ENCODE data around the gene KCNQ1. TPM values are rescaled to one million over a fixed set of nuclear protein-coding genes. Genes with fewer than 3 reads are reported as not detected.

Gene KCNQ1
- total and polyA plus RNA-seq, 2 of the 13 experiments (the other 11 are each of a cell fraction or from before 2014, with no cell fraction given): 0.02 to 0.08 TPM

DNA sequence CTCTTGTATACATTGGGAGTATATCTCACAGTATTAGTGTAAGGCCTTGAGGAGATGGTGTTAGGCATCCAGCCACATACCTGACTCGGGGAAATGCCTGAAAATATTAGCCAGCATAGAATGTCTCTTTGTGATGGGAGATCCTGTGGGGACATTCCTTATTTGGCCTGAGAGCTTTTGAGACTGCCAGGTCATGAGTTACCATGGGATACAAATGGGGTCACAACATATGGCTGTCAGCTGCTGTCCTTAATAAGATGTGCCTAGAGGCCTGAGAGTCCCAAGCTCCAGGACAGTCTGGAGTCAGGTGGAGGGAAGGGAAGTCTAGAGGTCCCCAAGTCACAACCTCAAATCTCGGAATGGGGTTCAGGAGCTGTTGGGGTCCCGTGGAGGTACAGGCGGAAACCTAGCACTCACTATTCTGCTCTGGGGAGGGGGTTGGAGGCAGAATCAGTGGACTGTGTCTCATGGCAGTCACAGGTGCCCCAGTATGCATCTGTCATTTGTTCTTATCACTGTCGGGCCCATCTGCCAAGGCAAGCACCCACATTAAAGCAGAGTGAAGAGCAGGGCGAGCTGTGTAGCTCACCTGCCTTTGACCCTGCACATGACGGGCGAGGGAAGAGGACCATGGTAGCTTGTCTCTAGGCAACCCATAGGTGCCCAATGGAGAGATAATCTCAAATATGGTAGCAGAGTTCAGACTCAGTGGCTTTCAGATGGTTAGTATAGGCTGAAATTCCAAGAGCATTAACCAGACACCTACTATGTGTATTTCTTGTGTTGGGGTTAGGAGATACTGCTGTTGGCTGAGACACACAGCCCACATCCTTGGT, 225.0 kb downstream of the KCNQ1 start:
- BruUV-seq (replicated peaks): no TSS peak
- 89% methylated on average over 4 of the region's 8 CpGs for WGBS (ENCODE audit: low lambda C conversion rate)
- H3K4me3 ChIP-seq (replicated peaks in 1 of 3; ENCODE audit: insufficient read depth in 1 of 3, low read depth in 2 of 3, low read length in 3 of 3): no peak overlapping the region
- ChIA-PET POLR2A (interaction anchor here (1.1 kb wide), 1 partner anchor 112 kb away, joined by 3 read pairs; no protein-coding TSS in a partner anchor), CTCF (ENCODE audit: low intra/inter-chr PET ratio, low total read pairs) (no interaction called here)
- no peak overlapping the region for H2AFZ ChIP-seq (ENCODE audit: low read length)
- intact Hi-C loops (cut with micrococcal nuclease; ENCODE audit: unreplicated experiment) (no loop called here), in situ Hi-C loops (cut with HindIII; ENCODE audit: extremely low pct_ligation_motif_present, low pct_unique_long_range_greater_than_20kb) (loop anchor here (10.0 kb wide), 1 partner anchor 135 kb away; no protein-coding TSS in a partner anchor)
- no peak overlapping the region for H3K4me2 ChIP-seq (ENCODE audit: low read depth, low read length)
- H3K4me1 ChIP-seq (ENCODE audit: insufficient read depth, low read length): peaks cover 97% of the 10 kb centered on the region
- peaks cover 99% of the 10 kb centered on the region for H4K20me1 ChIP-seq (ENCODE audit: insufficient read depth, low read length)
- no peak overlapping the region for H3K9ac ChIP-seq (ENCODE audit: insufficient read depth, low read depth, low read length)
- no peaks in the 10 kb centered on the region for H3K9me3 ChIP-seq (ENCODE audit: low read length)
- ATAC-seq (no peak), DNase-seq (ENCODE audit: low spot score) (no peak), FAIRE-seq (no peak)
- peaks cover 37 to 95% of the 10 kb centered on the region in 2 experiments for H3K36me3 ChIP-seq (replicated peaks in 1 of 2; ENCODE audit: control insufficient read depth in 1 of 2, insufficient read depth in 2 of 2, low read length in 2 of 2)
- no peaks in the 10 kb centered on the region for H3K27me3 ChIP-seq (ENCODE audit: control insufficient read depth in 1 of 2, insufficient read depth in 2 of 2, low read length in 2 of 2)
- H3K27ac ChIP-seq (ENCODE audit: extremely low read length, insufficient read depth, low read length): no peak overlapping the region
- H3K79me2 ChIP-seq (ENCODE audit: insufficient read depth, low read length): peaks cover 97% of the 10 kb centered on the region
- TF ChIP-seq RFX5 (IDR thresholded peaks at IDR 0.05; ENCODE audit: low read depth, low read length): peak; percentile 72
- TF ChIP-seq IKZF4 (CRISPR knock-in tag; IDR thresholded peaks at IDR 0.05; ENCODE audit: borderline replicate concordance, low read depth, not compliant biosample characterization): no peak
- no peak for TF ChIP-seq NBN (conservative IDR thresholded peaks at IDR 0.05)
- TF ChIP-seq, protein P1, sequence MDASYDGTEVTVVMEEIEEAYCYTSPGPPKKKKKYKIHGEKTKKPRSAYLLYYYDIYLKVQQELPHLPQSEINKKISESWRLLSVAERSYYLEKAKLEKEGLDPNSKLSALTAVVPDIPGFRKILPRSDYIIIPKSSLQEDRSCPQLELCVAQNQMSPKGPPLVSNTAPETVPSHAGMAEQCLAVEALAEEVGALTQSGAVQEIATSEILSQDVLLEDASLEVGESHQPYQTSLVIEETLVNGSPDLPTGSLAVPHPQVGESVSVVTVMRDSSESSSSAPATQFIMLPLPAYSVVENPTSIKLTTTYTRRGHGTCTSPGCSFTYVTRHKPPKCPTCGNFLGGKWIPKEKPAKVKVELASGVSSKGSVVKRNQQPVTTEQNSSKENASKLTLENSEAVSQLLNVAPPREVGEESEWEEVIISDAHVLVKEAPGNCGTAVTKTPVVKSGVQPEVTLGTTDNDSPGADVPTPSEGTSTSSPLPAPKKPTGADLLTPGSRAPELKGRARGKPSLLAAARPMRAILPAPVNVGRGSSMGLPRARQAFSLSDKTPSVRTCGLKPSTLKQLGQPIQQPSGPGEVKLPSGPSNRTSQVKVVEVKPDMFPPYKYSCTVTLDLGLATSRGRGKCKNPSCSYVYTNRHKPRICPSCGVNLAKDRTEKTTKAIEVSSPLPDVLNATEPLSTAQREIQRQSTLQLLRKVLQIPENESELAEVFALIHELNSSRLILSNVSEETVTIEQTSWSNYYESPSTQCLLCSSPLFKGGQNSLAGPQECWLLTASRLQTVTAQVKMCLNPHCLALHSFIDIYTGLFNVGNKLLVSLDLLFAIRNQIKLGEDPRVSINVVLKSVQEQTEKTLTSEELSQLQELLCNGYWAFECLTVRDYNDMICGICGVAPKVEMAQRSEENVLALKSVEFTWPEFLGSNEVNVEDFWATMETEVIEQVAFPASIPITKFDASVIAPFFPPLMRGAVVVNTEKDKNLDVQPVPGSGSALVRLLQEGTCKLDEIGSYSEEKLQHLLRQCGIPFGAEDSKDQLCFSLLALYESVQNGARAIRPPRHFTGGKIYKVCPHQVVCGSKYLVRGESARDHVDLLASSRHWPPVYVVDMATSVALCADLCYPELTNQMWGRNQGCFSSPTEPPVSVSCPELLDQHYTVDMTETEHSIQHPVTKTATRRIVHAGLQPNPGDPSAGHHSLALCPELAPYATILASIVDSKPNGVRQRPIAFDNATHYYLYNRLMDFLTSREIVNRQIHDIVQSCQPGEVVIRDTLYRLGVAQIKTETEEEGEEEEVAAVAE (CRISPR knock-in tag; IDR thresholded peaks at IDR 0.05; ENCODE audit: borderline replicate concordance): no peak
- TF ChIP-seq SRF (IDR thresholded peaks at IDR 0.05; ENCODE audit: low read depth, low read length): 0 out of 2 replicates have a peak, but pooled peaks have one; percentile 39
- TF ChIP-seq HOXD1 (CRISPR knock-in tag; IDR thresholded peaks at IDR 0.05): no peak
- TF ChIP-seq MAFG (CRISPR knock-in tag; IDR thresholded peaks at IDR 0.05): no peak
- TF ChIP-seq ZNF878 (CRISPR knock-in tag; IDR thresholded peaks at IDR 0.05): no peak
- no peak for TF ChIP-seq TAF15 (IDR thresholded peaks at IDR 0.05; ENCODE audit: low read depth, low read length, poor library complexity, severe bottlenecking)
- TF ChIP-seq, protein P2, sequence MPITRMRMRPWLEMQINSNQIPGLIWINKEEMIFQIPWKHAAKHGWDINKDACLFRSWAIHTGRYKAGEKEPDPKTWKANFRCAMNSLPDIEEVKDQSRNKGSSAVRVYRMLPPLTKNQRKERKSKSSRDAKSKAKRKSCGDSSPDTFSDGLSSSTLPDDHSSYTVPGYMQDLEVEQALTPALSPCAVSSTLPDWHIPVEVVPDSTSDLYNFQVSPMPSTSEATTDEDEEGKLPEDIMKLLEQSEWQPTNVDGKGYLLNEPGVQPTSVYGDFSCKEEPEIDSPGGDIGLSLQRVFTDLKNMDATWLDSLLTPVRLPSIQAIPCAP (CRISPR knock-in tag; IDR thresholded peaks at IDR 0.05; ENCODE audit: low read depth): no peak
- TF ChIP-seq PRMT3 (CRISPR knock-in tag; IDR thresholded peaks at IDR 0.05; ENCODE audit: borderline replicate concordance, low read depth): no peak
- TF ChIP-seq, protein P3, sequence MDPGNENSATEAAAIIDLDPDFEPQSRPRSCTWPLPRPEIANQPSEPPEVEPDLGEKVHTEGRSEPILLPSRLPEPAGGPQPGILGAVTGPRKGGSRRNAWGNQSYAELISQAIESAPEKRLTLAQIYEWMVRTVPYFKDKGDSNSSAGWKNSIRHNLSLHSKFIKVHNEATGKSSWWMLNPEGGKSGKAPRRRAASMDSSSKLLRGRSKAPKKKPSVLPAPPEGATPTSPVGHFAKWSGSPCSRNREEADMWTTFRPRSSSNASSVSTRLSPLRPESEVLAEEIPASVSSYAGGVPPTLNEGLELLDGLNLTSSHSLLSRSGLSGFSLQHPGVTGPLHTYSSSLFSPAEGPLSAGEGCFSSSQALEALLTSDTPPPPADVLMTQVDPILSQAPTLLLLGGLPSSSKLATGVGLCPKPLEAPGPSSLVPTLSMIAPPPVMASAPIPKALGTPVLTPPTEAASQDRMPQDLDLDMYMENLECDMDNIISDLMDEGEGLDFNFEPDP (CRISPR knock-in tag; conservative IDR thresholded peaks at IDR 0.05): 0 out of 2 replicates have a peak, but pooled peaks have one; percentile 30
- TF ChIP-seq ZNF709 (CRISPR knock-in tag; IDR thresholded peaks at IDR 0.05): no peak
- TF ChIP-seq POLR2G (IDR thresholded peaks at IDR 0.05; ENCODE audit: low read depth, low read length): peak; percentile 49

All from HepG2 (cell line).